ENCODE measurements around the gene MYO5C.
A peak's percentile ranks its signal among the peaks of the same experiment; 100 is the strongest.
"Not testable (repeated sequence)": the region's sequence is repeated elsewhere in the genome, so short reads cannot be mapped to it uniquely, and the experiment has no call there.

The MYO5C gene

GRCh38 chr15:52241489-52241888 is 54.1 kb downstream of the MYO5C start:
- DNase-seq (ENCODE audit: low spot score) = no peak

- no peak for DNase-seq (ENCODE audit: low spot score)
Measured at GRCh38 chr15:52240166-52240565, 55.4 kb downstream of the MYO5C start.

DNA sequence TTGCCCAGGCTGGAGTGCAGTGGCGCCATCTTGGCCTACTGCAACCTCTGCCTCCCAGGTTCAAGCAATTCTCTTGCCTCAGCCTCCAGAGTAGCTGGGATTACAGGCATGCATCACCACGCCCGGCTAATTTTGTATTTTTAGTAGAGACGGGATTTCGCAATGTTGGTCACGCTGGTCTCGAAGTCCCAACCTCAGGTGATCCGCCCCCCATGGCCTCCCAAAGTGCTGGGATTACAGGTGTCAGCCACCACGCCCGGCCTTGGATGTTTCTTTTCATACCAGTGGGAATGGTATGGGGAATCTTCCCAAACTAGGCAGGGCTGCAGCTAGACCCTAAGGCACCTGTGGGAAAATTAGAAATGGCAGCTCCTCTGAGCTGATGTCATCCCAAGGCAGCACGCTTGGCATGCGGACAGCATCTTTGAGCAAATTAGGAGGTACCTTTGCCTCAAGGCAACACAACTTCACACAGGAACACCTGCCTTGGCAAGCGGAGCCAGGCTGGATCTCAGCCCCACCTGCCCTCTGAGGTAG is 56.5 kb downstream of the MYO5C start:
- DNase-seq (ENCODE audit: low spot score) = not testable (repeated sequence)

GRCh38 chr15:52238149-52238548 is 57.5 kb downstream of the MYO5C start:
- DNase-seq (ENCODE audit: low spot score) = no peak

GRCh38 chr15:52236013-52236412 is 59.6 kb downstream of the MYO5C start:
- no peak for DNase-seq (ENCODE audit: low spot score)

DNA sequence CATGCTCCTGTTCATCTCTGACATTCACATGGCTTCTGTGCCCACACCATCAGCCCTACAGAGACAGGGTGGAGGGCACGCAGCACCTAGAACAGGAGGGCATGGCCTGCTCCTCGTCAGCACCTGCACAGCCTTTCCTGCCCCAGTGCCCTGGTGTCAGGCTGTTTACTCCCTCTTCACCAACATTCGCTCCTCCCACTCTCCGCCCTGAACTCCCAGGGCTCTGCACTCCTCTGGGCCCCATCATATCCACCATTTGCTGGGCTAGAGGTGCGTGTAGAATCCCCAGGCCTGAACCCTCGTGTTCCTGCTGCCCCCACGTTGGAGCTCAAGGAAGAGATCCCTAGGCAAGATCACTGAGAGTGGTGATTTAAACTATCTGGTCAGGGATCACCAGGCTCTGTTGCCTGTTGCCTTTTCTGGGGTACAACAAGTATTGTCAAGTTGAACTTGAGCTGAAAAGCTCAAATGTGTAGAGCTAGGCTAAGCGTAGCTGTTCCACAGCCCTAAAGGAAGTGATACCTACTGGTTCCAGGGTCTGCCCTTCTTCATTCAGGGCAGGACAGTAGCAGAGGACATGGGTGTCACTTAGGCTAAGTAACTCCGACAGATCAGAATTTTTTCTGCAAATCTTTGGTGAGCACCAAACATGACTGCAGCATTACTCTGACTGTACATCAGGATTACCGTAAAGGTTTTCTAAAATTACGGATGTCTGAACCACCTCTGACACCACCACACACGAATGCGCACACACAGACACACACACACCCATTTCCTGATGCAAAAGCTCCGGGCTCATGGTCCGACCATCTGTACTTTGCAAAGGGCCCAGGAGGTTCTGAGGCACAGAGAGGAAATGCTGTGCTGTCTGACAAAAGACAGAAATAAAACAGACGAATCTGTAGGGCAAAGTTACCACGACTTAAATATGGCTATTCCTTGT is 60.7 kb downstream of the MYO5C start:
- DNase-seq (ENCODE audit: low spot score) = no peak

DNA sequence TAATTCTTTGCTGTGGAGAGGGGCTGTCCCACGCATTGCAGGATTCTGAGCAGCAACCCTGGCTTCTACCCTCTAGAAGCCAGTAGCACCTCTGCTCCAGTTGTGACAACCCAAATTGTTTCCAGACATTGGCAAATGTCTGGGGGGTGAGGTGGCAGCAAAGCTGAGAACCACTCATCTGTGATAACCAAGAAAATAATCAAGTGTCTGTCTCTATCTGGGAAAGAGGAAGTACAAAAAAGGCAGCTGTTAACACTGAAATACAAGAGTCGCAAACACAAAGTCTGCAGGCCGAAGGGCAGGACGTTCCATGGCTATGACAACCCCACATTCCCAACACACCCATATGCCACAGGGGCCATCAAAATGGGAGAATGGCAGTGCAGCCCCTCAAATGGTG is 62.2 kb downstream of the MYO5C start:
- no peak for DNase-seq (ENCODE audit: low spot score)

- DNase-seq (ENCODE audit: low spot score) = no peak
Measured at GRCh38 chr15:52232327-52232726, 63.3 kb downstream of the MYO5C start.

- DNase-seq (ENCODE audit: low spot score) = no peak
Measured at GRCh38 chr15:52230073-52230472, 65.5 kb downstream of the MYO5C start.

DNA sequence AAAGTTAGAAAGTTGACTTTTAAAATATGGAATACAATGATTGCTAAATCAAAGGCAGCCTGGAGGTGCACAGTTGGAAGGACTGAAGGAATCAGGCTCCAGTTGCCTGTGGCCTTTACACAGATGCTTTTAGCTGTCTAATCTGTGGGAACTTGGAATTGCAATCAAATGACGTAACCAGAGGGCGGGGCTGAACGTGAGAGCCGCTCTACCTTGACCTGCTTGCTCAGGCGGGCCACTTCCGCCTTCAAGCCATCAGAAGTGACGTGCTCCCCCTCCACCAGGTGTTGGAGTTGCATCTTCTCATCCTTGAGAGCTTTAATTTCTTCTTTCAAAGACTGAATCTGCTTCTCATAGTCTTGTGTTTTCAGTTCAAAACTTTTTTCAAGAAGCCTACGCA is 66.7 kb downstream of the MYO5C start:
- no peak for DNase-seq (ENCODE audit: low spot score)

GRCh38 chr15:52227456-52227855 is 68.1 kb downstream of the MYO5C start:
- DNase-seq (ENCODE audit: low spot score) = peak; percentile 82

DNA sequence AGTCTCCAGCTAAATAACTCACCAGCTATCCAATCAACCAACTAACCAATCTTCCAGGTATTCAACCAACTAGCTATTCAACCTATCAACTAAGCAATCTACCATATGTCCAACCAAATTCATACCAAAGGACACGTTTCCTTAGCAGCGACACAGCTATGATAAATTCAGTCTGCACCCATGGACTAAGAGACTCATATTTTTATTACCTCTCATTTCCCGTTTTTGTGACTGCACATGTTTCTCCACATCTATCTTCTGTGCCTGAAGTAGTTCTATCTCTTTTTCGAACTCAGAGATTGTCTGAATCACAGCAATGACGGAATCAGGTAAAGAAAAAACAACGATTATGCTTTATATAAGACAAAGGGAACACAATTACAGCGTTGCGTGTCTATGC is 70.4 kb downstream of the MYO5C start:
- no peak for DNase-seq (ENCODE audit: low spot score)

GRCh38 chr15:52224211-52224610 is 71.4 kb downstream of the MYO5C start:
- DNase-seq (ENCODE audit: low spot score) = no peak

GRCh38 chr15:52221730-52222129 is 73.9 kb downstream of the MYO5C start:
- DNase-seq (ENCODE audit: low spot score) = no peak

DNA sequence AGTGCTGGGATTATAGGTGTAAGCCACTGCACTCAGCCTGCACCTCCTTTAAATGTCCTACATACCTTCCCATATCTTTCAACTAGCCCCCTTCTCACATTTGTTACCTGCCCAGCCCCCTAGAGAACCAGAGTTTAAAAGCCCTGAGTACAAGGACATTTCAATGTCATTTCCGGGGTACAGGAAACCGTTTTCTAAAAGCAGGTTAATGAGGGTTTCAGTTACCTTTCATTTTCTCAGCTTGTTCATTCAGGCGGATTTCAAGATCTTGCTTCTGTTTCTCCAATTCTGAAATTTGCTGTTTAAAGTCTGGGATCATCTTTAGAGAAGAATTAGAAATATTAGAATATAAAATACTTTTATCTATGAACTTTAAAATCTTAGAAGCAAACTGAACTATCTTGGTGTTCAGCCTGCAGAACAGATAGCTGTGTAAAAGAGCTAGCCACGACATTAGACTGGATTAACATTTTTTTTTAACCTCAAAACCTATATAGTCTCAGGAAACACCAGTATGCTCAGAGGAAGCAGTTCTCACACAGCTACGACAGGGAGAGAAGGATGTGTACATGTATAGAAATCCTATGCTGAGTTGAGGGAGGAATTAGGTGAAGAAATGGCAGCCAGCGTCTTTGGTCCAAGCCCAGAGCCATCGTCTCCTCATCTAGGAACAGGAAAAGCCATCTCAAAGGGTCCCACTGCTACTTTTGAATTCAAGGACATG is 74.5 kb downstream of the MYO5C start:
- peak; percentile 38 for DNase-seq (ENCODE audit: low spot score)

GRCh38 chr15:52220251-52220650 is 75.4 kb downstream of the MYO5C start:
- no peak for DNase-seq (ENCODE audit: low spot score)

DNA sequence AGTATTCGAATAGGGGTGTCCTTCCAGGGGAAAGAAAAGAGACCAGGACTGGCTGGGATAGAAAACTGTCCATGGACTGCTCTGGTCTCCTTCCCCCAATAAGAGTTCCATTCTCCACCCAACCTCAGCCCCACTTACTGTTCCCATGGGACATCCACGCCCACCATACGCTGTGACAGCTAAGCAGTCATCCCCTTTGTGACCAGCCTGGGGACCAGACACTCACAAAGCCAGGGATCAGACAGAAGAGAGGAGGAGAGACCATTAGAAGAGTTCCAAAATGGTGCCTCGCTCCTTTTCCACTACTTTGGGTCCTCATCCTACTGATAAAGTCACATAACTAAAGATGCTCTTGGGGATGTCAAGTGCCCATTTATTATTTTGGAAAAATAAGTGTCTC is 76.8 kb downstream of the MYO5C start:
- DNase-seq (ENCODE audit: low spot score) = no peak

DNA sequence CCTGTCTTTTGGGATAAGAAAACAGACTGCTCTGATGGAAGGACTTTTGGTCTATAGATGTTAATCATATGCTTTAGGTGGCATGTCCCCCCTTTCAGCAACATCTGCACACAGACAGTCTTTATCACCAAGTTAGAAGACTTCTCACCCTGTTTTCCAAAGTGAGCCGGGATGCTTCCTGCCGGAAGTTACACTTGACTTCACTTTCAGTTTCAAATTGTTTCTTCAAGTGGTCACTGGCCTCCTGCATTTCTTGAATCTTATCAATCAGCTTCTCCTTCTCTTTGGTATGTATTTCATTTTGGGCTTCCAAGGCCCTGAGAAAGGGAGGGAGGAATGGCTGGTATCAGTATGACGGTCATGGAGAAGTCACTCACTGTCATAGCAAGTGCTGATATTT is 77.2 kb downstream of the MYO5C start:
- DNase-seq (ENCODE audit: low spot score) = no peak

DNA sequence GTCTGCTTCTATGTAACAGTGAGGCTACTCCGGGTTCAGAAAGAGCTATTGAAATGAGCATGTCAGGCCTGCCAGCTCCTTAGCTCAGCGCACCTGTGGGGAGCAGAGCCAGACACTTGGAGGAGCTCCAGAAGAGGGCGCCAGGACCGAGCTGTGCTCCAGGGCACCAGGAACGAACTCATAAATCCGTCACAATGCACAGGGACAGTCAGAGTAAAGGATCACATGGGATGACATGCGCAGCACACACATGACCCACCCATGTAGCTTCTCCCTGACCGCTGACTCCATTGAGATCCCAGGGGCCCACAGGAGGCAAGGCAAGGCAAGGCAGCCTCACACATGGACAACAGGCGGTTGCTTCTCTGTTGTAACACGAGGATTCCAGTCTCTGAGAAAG is 78.4 kb downstream of the MYO5C start:
- no peak for DNase-seq (ENCODE audit: low spot score)

DNA sequence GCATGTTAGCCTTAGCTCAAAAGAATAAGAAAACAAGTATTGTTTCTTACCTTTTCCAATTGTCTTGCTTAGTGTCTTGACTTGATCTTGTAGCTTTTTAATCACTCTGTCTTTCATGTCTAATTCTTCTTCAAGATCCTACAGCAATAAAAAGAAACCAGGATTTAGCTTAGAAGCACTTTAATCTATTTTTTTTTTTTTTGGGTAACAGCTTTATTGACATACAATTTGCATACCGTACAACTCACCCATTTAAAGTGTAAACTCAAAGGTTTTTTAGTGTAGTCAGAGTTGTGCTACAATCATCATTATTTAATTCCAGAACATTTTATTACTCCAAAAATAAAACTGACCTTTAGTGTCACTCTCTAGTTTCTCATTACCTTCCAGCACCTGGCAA is 81.1 kb downstream of the MYO5C start:
- no peak for DNase-seq (ENCODE audit: low spot score)

DNA sequence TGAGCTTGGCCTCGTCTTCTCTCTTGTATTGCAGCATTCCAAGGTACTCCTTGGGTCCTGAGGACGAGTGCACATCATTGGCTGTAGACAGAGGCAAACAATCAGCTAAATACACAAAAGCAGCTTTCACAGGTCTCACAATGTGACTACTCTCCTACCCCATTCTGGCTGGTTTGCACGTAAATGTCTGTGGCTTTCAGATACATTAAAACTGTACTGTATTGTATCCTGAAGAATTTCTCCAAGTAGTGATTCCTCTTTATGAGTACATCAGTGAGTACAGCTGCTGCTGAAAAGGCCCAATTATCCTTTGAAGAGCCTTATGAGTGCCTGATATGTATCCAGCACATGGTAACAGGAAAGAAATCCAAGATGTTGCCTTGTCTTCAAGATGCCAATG is 82.4 kb downstream of the MYO5C start:
- DNase-seq (ENCODE audit: low spot score) = no peak

- peak; percentile 76 for DNase-seq (ENCODE audit: low spot score)
Measured at GRCh38 chr15:52208306-52208946, 87.2 kb downstream of the MYO5C start.

GRCh38 chr15:52207191-52207590 is 88.4 kb downstream of the MYO5C start:
- no peak for DNase-seq (ENCODE audit: low spot score)
